ENCODE data around the gene IKZF2.

The IKZF2 gene

DNA sequence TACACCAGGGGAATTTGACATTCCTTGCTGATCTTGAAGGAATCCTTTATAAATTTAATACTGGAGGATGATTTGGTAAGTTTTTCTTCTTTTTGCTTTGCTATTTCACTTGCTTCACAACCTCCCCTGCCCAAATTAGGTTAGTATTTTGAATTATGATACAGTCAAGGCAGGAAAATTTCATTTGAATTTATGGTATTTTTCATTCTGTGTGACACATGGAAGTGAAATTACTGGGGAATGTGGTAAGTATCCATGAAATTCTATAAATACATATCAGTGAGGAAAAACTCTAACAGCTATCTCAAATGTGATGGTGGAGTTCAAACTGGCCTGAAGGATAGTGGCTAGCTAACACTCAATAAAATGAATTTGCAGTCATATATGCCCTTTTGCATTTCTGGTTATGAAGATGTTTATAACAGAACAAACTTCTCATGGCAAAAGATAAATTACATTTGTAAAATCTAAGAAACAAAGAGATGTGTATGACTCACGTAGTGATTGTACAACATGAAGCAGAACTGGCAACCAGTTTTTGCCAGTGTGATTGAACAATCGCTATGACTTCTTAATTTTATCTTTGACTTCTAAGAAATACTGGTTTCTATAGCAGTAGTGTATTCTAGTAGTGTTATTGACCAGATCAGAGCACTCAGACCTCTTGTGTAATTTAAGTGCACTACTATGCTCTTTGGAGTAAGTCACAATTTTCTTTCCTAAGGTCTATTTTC lies 152.6 kb downstream of the IKZF2 start:
- ChIA-PET POLR2A (no interaction called here), CTCF (no interaction called here)
- DNase-seq (ENCODE audit: extremely low spot score): no peak
- no peak for TF ChIP-seq TARDBP (IDR thresholded peaks at IDR 0.05)
- TF ChIP-seq L3MBTL2 (conservative IDR thresholded peaks at IDR 0.05): no peak
- no peak for TF ChIP-seq LEF1 (IDR thresholded peaks at IDR 0.05; ENCODE audit: borderline replicate concordance)
- no peak for TF ChIP-seq FOXA1 (IDR thresholded peaks at IDR 0.05)
- TF ChIP-seq FOXK2 (IDR thresholded peaks at IDR 0.05): no peak
- TF ChIP-seq FOXM1 (IDR thresholded peaks at IDR 0.05; ENCODE audit: borderline replicate concordance): no peak

DNA sequence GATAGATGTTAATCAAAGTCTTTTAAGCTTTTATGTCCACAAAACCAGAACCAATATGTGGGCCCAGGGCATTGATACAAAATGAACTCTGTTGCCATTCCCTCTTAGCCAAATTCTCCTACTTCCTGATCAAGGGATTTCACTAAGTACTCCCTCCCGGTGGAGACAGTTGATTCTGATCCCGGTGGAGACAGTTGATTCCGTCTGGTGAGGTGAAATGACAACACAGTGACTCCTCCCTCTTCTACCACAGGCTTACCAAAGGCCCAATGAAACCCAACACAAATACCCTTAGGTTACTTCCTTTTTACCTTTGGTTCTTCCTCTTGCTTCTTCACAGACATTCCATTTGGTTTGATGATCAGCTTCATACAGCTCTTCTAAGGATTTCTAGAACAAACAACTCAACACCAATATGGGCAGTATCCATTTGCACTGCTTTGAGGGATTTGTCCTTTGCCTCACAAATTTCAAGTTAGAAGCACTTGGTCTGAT lies 153.8 kb downstream of the IKZF2 start:
- CTCF ChIA-PET: no interaction called here
- DNase-seq (ENCODE audit: extremely low spot score): no peak
- POLR2A ChIA-PET: no interaction called here
- TF ChIP-seq TARDBP (IDR thresholded peaks at IDR 0.05) (no peak), FOXK2 (IDR thresholded peaks at IDR 0.05) (no peak), SUZ12 (IDR thresholded peaks at IDR 0.05) (no peak), ARNT (IDR thresholded peaks at IDR 0.05) (no peak), LEF1 (IDR thresholded peaks at IDR 0.05; ENCODE audit: borderline replicate concordance) (no peak), SP1 (IDR thresholded peaks at IDR 0.05) (no peak), ZNF384 (IDR thresholded peaks at IDR 0.05) (no peak), BHLHE40 (IDR thresholded peaks at IDR 0.05; ENCODE audit: borderline replicate concordance) (no peak), L3MBTL2 (conservative IDR thresholded peaks at IDR 0.05) (no peak), FOXA1 (IDR thresholded peaks at IDR 0.05) (no peak), ELF4 (IDR thresholded peaks at IDR 0.05) (no peak), FOXM1 (IDR thresholded peaks at IDR 0.05; ENCODE audit: borderline replicate concordance) (no peak), CTBP1 (IDR thresholded peaks at IDR 0.05; ENCODE audit: borderline replicate concordance) (no peak), NFRKB (IDR thresholded peaks at IDR 0.05) (no peak), HDGF (IDR thresholded peaks at IDR 0.05; ENCODE audit: borderline replicate concordance) (no peak)
- TF ChIP-seq, protein P1, sequence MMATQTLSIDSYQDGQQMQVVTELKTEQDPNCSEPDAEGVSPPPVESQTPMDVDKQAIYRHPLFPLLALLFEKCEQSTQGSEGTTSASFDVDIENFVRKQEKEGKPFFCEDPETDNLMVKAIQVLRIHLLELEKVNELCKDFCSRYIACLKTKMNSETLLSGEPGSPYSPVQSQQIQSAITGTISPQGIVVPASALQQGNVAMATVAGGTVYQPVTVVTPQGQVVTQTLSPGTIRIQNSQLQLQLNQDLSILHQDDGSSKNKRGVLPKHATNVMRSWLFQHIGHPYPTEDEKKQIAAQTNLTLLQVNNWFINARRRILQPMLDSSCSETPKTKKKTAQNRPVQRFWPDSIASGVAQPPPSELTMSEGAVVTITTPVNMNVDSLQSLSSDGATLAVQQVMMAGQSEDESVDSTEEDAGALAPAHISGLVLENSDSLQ (IDR thresholded peaks at IDR 0.05): no peak

DNA sequence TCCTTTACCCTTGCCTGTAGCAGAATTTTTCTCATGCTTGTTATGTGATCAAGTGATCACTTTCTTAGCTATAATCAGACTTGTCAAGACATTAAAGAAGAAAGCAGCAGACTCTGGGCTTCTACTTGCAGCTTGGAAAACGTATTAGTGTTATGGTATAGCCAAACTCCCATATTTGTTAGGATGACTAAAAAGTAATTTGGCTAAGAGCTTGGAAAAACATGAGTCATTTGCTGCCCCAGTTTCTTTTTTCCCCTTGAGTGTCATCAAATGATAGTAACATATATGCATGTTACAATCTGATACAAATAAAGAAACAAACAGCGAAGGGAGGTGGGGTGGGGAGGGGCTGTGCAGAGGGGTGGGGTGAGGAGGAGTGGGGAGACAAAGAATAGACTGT lies 155.5 kb downstream of the IKZF2 start:
- DNase-seq (ENCODE audit: extremely low spot score): no peak
- TF ChIP-seq ARNT (IDR thresholded peaks at IDR 0.05) (no peak), FOXA1 (IDR thresholded peaks at IDR 0.05) (no peak), BHLHE40 (IDR thresholded peaks at IDR 0.05; ENCODE audit: borderline replicate concordance) (no peak), HDGF (IDR thresholded peaks at IDR 0.05; ENCODE audit: borderline replicate concordance) (no peak), TARDBP (IDR thresholded peaks at IDR 0.05) (no peak), FOXK2 (IDR thresholded peaks at IDR 0.05) (no peak), NFRKB (IDR thresholded peaks at IDR 0.05) (no peak)
- TF ChIP-seq, protein P1 (IDR thresholded peaks at IDR 0.05): no peak
- POLR2A ChIA-PET: no interaction called here
- CTCF ChIA-PET: no interaction called here

DNA sequence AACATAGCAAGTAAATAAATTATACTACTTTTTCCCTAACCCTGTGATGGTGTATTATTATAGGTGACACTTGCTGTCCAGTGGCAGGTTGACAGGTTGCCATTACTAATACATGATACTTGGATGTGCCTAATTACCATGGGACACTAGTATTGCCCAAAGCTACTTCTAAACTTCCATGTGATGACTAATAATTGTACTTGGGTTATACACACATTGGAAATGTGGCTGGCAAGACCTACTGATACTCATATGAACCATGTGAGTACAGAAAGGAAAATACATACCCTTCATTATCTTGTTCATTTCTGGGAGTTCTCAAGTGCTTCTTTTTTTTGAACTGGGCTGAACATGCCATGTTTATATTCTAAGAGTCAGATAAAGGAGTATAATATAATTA lies 156.4 kb downstream of the IKZF2 start:
- POLR2A ChIA-PET: no interaction called here
- DNase-seq (ENCODE audit: extremely low spot score): no peak
- CTCF ChIA-PET: no interaction called here
- TF ChIP-seq BHLHE40 (IDR thresholded peaks at IDR 0.05; ENCODE audit: borderline replicate concordance) (no peak), CTBP1 (IDR thresholded peaks at IDR 0.05; ENCODE audit: borderline replicate concordance) (no peak), TARDBP (IDR thresholded peaks at IDR 0.05) (no peak), SUZ12 (IDR thresholded peaks at IDR 0.05) (no peak), SP1 (IDR thresholded peaks at IDR 0.05) (no peak), FOXM1 (IDR thresholded peaks at IDR 0.05; ENCODE audit: borderline replicate concordance) (no peak), ZNF384 (IDR thresholded peaks at IDR 0.05) (no peak), L3MBTL2 (conservative IDR thresholded peaks at IDR 0.05) (no peak), HDGF (IDR thresholded peaks at IDR 0.05; ENCODE audit: borderline replicate concordance) (no peak), LEF1 (IDR thresholded peaks at IDR 0.05; ENCODE audit: borderline replicate concordance) (no peak), FOXK2 (IDR thresholded peaks at IDR 0.05) (no peak), ARNT (IDR thresholded peaks at IDR 0.05) (no peak), NFRKB (IDR thresholded peaks at IDR 0.05) (no peak)

DNA sequence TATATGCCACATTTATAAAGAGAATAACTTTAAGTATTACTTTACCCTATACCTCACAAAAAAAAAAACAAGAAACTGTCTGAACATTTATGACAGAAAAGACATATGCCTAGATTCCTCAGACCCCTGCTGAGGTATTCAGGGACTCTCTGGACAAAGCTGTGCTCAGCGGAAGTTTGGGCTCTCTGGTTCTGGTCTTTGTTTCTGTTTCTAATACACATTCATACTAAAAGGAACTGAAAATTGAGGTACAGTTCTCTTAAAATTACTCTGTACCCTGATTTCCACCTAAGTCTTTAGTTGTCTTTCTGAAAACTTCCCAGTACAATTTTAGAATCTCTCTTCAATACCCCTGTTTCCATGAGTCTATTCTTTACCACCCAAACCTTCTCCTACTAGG lies 160.3 kb downstream of the IKZF2 start:
- CTCF ChIA-PET: no interaction called here
- TF ChIP-seq SP1 (IDR thresholded peaks at IDR 0.05): no peak
- TF ChIP-seq LEF1 (IDR thresholded peaks at IDR 0.05; ENCODE audit: borderline replicate concordance): no peak
- no peak for TF ChIP-seq ELF4 (IDR thresholded peaks at IDR 0.05)
- no peak for TF ChIP-seq L3MBTL2 (conservative IDR thresholded peaks at IDR 0.05)
- TF ChIP-seq BHLHE40 (IDR thresholded peaks at IDR 0.05; ENCODE audit: borderline replicate concordance): no peak
- TF ChIP-seq CTBP1 (IDR thresholded peaks at IDR 0.05; ENCODE audit: borderline replicate concordance): no peak
- no peak for TF ChIP-seq FOXK2 (IDR thresholded peaks at IDR 0.05)
- no peak for TF ChIP-seq NFRKB (IDR thresholded peaks at IDR 0.05)
- TF ChIP-seq FOXA1 (IDR thresholded peaks at IDR 0.05): no peak
- no peak for TF ChIP-seq HDGF (IDR thresholded peaks at IDR 0.05; ENCODE audit: borderline replicate concordance)
- TF ChIP-seq SUZ12 (IDR thresholded peaks at IDR 0.05): no peak
- no peak for TF ChIP-seq ARNT (IDR thresholded peaks at IDR 0.05)
- no peak for TF ChIP-seq ZNF384 (IDR thresholded peaks at IDR 0.05)
- POLR2A ChIA-PET: no interaction called here
- DNase-seq (ENCODE audit: extremely low spot score): no peak

DNA sequence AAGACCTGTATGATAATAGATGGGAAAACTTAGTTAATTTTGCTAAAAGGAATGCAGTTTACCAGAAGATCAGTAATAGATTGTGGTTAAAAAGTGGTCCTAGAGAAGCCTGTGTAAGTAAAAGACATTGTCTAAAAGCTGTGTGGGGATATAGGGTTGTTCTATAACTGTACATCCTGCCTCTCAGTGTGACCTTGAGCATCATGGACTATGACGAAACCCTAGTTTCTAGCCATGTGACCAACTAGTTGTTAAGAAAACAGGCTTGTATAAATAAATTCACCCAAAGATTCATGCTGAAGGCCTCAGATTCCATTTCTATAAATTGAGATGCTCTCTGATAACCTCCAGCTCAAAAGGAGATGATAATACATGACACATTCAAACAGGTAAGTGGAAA lies 160.7 kb downstream of the IKZF2 start:
- CTCF ChIA-PET: no interaction called here
- TF ChIP-seq FOXK2 (IDR thresholded peaks at IDR 0.05): no peak
- POLR2A ChIA-PET: no interaction called here
- no peak for DNase-seq (ENCODE audit: extremely low spot score)

DNA sequence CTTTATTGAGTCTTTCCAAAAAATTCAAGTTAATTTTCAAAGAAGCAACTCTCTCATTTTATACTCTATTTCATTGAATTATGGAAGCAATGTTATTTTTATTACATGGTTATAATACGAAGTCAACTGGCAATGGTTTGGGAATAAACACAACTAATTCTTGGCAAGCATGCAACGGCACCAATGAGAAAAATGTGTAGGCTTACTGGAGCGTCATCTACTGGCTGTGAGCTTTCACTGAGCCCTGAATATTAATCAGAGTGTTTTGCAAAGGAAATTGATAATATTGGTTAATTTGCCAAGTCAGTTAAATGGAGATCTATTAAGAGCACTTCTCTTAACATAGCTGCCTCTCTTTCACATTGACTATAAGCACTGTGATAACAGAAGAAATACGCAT lies 163.9 kb downstream of the IKZF2 start:
- no peak for DNase-seq (ENCODE audit: extremely low spot score)
- CTCF ChIA-PET: no interaction called here
- no peak for TF ChIP-seq ELF4 (IDR thresholded peaks at IDR 0.05)
- no peak for TF ChIP-seq CTBP1 (IDR thresholded peaks at IDR 0.05; ENCODE audit: borderline replicate concordance)
- no peak for TF ChIP-seq BHLHE40 (IDR thresholded peaks at IDR 0.05; ENCODE audit: borderline replicate concordance)
- TF ChIP-seq SP1 (IDR thresholded peaks at IDR 0.05): no peak
- TF ChIP-seq ARNT (IDR thresholded peaks at IDR 0.05): no peak
- TF ChIP-seq LEF1 (IDR thresholded peaks at IDR 0.05; ENCODE audit: borderline replicate concordance): no peak
- no peak for TF ChIP-seq SUZ12 (IDR thresholded peaks at IDR 0.05)
- no peak for TF ChIP-seq HDGF (IDR thresholded peaks at IDR 0.05; ENCODE audit: borderline replicate concordance)
- TF ChIP-seq FOXK2 (IDR thresholded peaks at IDR 0.05): no peak
- no peak for TF ChIP-seq FOXM1 (IDR thresholded peaks at IDR 0.05; ENCODE audit: borderline replicate concordance)
- TF ChIP-seq TARDBP (IDR thresholded peaks at IDR 0.05): no peak
- TF ChIP-seq, protein P1 (IDR thresholded peaks at IDR 0.05): no peak
- POLR2A ChIA-PET: no interaction called here

All from HEK293T (cell line).